Breast epithelium (tissue), 4 donors: Measurements from ENCODE around the gene NSMCE1. TPM values are rescaled to one million over a fixed set of nuclear protein-coding genes. Genes with fewer than 3 reads are reported as not detected.

Source experiments
- DNase-seq, 2 donors: peaks; one replicate each; pipeline ENCODE4 v3.0.0-alpha.2; 2019; ENCODE audit warnings: low spot score in 2 of 2
- H3K27ac ChIP-seq, 2 donors: fragments of 200-600 bp; sonication (generic) in 1 of 2; one replicate each; pipeline ENCODE4 v1.5.1; 2016 to 2019; ENCODE audit warnings: mild to moderate bottlenecking in 1 of 2
- H3K27me3 ChIP-seq, 2 donors: fragments of 200-600 bp; sonication (generic) in 1 of 2; one replicate each; pipeline versions ENCODE4 v1.5.1 to v1.6.0; 2017 to 2019; ENCODE audit warnings: control low read depth in 1 of 2, mild to moderate bottlenecking in 1 of 2
- H3K36me3 ChIP-seq: fragments of 200-600 bp; one replicate; pipeline ENCODE4 v1.5.1; 2019
- H3K4me1 ChIP-seq, 2 donors: fragments of 200-600 bp; sonication (generic); one replicate each; pipeline ENCODE4 v1.5.1; 2016 to 2019; ENCODE audit warnings: control low read depth in 1 of 2
- H3K4me3 ChIP-seq, 3 donors: fragments of 200-600 bp; sonication (generic); 1 replicate in 2 of 3; 2 replicates in 1 of 3; pipeline ENCODE4 v1.5.1; 2016 to 2019; ENCODE audit warnings: mild to moderate bottlenecking in 3 of 3, moderate library complexity in 2 of 3
- H3K9me3 ChIP-seq, 2 donors: fragments of 200-600 bp; sonication (generic) in 1 of 2; one replicate each; pipeline ENCODE4 v1.5.1; 2016 to 2019; ENCODE audit warnings: control low read depth in 1 of 2
- CTCF ChIP-seq, 3 donors: fragments of 450-650 bp; IDR thresholded peaks; one replicate each; pipeline ENCODE4 v1.5.1; 2016 to 2017; ENCODE audit warnings: antibody characterized with exemption in 3 of 3, mild to moderate bottlenecking in 3 of 3, moderate library complexity in 3 of 3
- POLR2A ChIP-seq: fragments of 450-650 bp; IDR thresholded peaks from one replicate; pipeline ENCODE4 v1.6.1; 2016; ENCODE audit warnings: antibody characterized with exemption, mild to moderate bottlenecking, moderate library complexity
- POLR2AphosphoS5 ChIP-seq, 3 donors: sonication (generic); formaldehyde crosslinking; IDR thresholded peaks; one replicate each; pipeline ENCODE4 v1.6.1; 2017; ENCODE audit warnings: antibody characterized with exemption in 3 of 3
- intact Hi-C: fragments of 100-400 bp; cut with DNase I; formaldehyde crosslinking; loops from one replicate; pipeline ENCODE4 v1.15.1; 2023; ENCODE audit warnings: low total_unique reads
- total RNA-seq, 3 donors: library from RNA; depleted of rRNA; stranded (reverse); fragments of >200 nt; gene quantifications; one replicate each; pipeline ENCODE4 v1.1.0, GENCODE V29; 2016

The NSMCE1 gene
- total RNA-seq, 3 donors from 2014 or later, result 32.4 to 54.6 (median 51.8) TPM

GRCh38 chr16:27198451-27199234 is 69.9 kb downstream of the NSMCE1 start:
- no peaks in the 10 kb centered on the region for H3K36me3 ChIP-seq
- H3K27ac ChIP-seq, result no peak overlapping the region
- no peak for DNase-seq
- no peak overlapping the region for H3K4me3 ChIP-seq
- no peaks in the 10 kb centered on the region for H3K4me1 ChIP-seq
- intact Hi-C loops, result no loop called here
- no peak for TF ChIP-seq POLR2A
- no peak for TF ChIP-seq POLR2AphosphoS5 (IDR thresholded peaks at IDR 0.05)
- no peak for TF ChIP-seq CTCF (IDR thresholded peaks at IDR 0.05)
- no peaks in the 10 kb centered on the region for H3K27me3 ChIP-seq
- no peaks in the 10 kb centered on the region for H3K9me3 ChIP-seq

GRCh38 chr16:27197004-27197403 is 71.6 kb downstream of the NSMCE1 start:
- Histone ChIP-seq H3K4me1 (no peaks in the 10 kb centered on the region), H3K4me3 (no peak overlapping the region), H3K9me3 (no peaks in the 10 kb centered on the region), H3K36me3 (no peaks in the 10 kb centered on the region), H3K27ac (no peak overlapping the region), H3K27me3 (no peaks in the 10 kb centered on the region)
- TF ChIP-seq POLR2AphosphoS5 (IDR thresholded peaks at IDR 0.05) (no peak), POLR2A (no peak), CTCF (IDR thresholded peaks at IDR 0.05) (no peak)
- intact Hi-C loops, result no loop called here
- DNase-seq, result no peak

- no peak for DNase-seq
- intact Hi-C loops, result no loop called here
- no peaks in the 10 kb centered on the region for H3K36me3 ChIP-seq
- H3K9me3 ChIP-seq, result no peaks in the 10 kb centered on the region
- H3K27me3 ChIP-seq, result no peaks in the 10 kb centered on the region
- no peak overlapping the region for H3K4me3 ChIP-seq
- no peaks in the 10 kb centered on the region for H3K4me1 ChIP-seq
- no peak overlapping the region for H3K27ac ChIP-seq
- no peak for TF ChIP-seq POLR2A
- no peak for TF ChIP-seq CTCF (IDR thresholded peaks at IDR 0.05)
- no peak for TF ChIP-seq POLR2AphosphoS5 (IDR thresholded peaks at IDR 0.05)
These were observed 72.5 kb downstream of the NSMCE1 start for GRCh38 chr16:27195941-27196595.

- Histone ChIP-seq H3K27ac (no peak overlapping the region), H3K4me1 (no peaks in the 10 kb centered on the region), H3K4me3 (no peak overlapping the region), H3K36me3 (no peaks in the 10 kb centered on the region), H3K27me3 (peaks cover 0 to 1% of the 10 kb centered on the region in 2 donors), H3K9me3 (no peaks in the 10 kb centered on the region)
- DNase-seq, result no peak
- intact Hi-C loops, result no loop called here
- TF ChIP-seq CTCF (IDR thresholded peaks at IDR 0.05) (no peak), POLR2AphosphoS5 (IDR thresholded peaks at IDR 0.05) (no peak), POLR2A (no peak)
These were observed 73.4 kb downstream of the NSMCE1 start for GRCh38 chr16:27195076-27195741.
